Measurements from ENCODE around the gene YJEFN3. TPM values are rescaled to one million over a fixed set of nuclear protein-coding genes. Genes with fewer than 3 reads are reported as not detected.

The YJEFN3 gene
- total and polyA plus RNA-seq, 2 of the 8 experiments (the other 6 are each of a cell fraction or from before 2014, with no cell fraction given), result 5.7 to 9.4 TPM

DNA sequence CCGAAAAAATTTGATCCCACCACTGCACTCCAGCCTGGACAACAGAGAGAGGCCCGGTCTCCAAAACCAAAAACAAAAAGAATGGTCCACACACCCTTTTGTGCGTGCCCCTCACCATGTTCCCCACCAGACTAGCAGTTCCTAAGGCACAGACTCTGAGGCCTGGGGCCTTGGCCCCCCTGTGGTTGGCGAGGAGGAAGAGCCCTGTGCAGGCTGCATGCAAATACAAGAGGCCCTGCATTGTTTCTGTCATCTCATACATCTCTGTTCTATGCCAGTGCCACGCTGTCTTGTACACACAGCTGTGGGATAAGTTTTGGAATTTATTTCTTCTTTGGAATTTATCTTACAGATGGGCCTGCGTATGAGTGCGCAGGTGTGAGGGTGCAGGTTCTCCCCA, 4.7 kb upstream of the YJEFN3 start (continued):
- no peak for TF ChIP-seq KDM1A (IDR thresholded peaks at IDR 0.05; ENCODE audit: borderline replicate concordance, low read length)
- TF ChIP-seq, protein P1, sequence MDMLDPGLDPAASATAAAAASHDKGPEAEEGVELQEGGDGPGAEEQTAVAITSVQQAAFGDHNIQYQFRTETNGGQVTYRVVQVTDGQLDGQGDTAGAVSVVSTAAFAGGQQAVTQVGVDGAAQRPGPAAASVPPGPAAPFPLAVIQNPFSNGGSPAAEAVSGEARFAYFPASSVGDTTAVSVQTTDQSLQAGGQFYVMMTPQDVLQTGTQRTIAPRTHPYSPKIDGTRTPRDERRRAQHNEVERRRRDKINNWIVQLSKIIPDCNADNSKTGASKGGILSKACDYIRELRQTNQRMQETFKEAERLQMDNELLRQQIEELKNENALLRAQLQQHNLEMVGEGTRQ (IDR thresholded peaks at IDR 0.05; ENCODE audit: low read length), result no peak
- no peak for TF ChIP-seq TCF12 (IDR thresholded peaks at IDR 0.05; ENCODE audit: low read depth, low read length)
- TF ChIP-seq, protein P2, sequence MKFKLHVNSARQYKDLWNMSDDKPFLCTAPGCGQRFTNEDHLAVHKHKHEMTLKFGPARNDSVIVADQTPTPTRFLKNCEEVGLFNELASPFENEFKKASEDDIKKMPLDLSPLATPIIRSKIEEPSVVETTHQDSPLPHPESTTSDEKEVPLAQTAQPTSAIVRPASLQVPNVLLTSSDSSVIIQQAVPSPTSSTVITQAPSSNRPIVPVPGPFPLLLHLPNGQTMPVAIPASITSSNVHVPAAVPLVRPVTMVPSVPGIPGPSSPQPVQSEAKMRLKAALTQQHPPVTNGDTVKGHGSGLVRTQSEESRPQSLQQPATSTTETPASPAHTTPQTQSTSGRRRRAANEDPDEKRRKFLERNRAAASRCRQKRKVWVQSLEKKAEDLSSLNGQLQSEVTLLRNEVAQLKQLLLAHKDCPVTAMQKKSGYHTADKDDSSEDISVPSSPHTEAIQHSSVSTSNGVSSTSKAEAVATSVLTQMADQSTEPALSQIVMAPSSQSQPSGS (IDR thresholded peaks at IDR 0.05; ENCODE audit: low read length), result no peak

Data from H1 (cell line).